ENCODE data around the gene MYEOV.

Gene MYEOV

GRCh38 chr11:69310934-69311766 is 17.2 kb downstream of the MYEOV start:
- TF ChIP-seq, protein P1, sequence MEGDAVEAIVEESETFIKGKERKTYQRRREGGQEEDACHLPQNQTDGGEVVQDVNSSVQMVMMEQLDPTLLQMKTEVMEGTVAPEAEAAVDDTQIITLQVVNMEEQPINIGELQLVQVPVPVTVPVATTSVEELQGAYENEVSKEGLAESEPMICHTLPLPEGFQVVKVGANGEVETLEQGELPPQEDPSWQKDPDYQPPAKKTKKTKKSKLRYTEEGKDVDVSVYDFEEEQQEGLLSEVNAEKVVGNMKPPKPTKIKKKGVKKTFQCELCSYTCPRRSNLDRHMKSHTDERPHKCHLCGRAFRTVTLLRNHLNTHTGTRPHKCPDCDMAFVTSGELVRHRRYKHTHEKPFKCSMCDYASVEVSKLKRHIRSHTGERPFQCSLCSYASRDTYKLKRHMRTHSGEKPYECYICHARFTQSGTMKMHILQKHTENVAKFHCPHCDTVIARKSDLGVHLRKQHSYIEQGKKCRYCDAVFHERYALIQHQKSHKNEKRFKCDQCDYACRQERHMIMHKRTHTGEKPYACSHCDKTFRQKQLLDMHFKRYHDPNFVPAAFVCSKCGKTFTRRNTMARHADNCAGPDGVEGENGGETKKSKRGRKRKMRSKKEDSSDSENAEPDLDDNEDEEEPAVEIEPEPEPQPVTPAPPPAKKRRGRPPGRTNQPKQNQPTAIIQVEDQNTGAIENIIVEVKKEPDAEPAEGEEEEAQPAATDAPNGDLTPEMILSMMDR (IDR thresholded peaks at IDR 0.05; ENCODE audit: borderline replicate concordance, insufficient read depth, low read depth, low read length) = no peak
- no peak overlapping the region for H3K4me3 ChIP-seq (ENCODE audit: low read depth, low read length)

GRCh38 chr11:69311767-69312385 is 17.9 kb downstream of the MYEOV start:
- no peak overlapping the region for H3K4me3 ChIP-seq (ENCODE audit: low read depth, low read length)
- TF ChIP-seq, protein P1 (IDR thresholded peaks at IDR 0.05; ENCODE audit: borderline replicate concordance, insufficient read depth, low read depth, low read length) = no peak

GRCh38 chr11:69312453-69313404 is 18.8 kb downstream of the MYEOV start:
- TF ChIP-seq, protein P1 (IDR thresholded peaks at IDR 0.05; ENCODE audit: borderline replicate concordance, insufficient read depth, low read depth, low read length) = no peak

DNA sequence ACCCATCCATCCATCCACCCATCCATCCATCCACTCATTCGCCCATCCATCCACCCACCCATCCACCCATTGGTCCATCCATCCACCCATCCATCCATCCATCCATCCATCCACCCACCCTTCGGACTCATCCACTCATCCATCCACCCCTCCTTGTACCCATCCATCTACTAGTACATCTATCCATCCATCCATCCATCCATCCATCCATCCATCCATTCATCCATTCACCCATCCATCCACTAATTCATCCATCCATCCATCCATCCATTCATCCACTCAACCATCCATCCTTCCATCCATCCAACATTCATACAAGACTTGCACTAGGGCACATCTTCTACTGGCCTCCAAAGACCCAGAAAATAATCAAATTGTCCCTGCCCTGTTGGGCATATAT is 20.0 kb downstream of the MYEOV start:
- no peak overlapping the region for H3K4me3 ChIP-seq (ENCODE audit: low read depth, low read length)
- TF ChIP-seq, protein P1 (IDR thresholded peaks at IDR 0.05; ENCODE audit: borderline replicate concordance, insufficient read depth, low read depth, low read length) = no peak

More at GRCh38 chr11:69312453-69313404, 18.8 kb downstream of the MYEOV start:
- H3K4me3 ChIP-seq (ENCODE audit: low read depth, low read length) = no peak overlapping the region

GRCh38 chr11:69314555-69314954 is 20.6 kb downstream of the MYEOV start:
- TF ChIP-seq, protein P1 (IDR thresholded peaks at IDR 0.05; ENCODE audit: borderline replicate concordance, insufficient read depth, low read depth, low read length) = no peak
- no peak overlapping the region for H3K4me3 ChIP-seq (ENCODE audit: low read depth, low read length)

DNA sequence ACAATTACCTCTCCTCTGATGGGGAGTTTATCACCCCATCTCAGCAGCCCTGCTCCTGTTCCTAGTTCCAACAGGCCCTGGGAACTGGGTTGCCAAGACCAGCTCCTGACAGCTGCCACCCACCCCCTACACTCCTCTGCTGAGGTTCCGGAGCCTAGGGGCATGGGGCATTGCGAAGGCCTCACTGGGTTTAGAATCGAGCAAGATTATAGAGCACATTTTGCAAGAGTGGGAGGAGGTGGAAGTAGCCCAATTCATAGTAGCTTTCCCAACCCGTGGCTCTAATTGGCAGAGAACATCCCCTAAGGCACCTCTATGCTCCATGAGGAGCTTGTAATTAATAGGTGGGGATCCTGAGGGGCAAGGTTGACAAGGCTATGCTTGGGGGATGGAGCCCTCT is 23.0 kb downstream of the MYEOV start:
- H3K4me3 ChIP-seq (ENCODE audit: low read depth, low read length) = no peak overlapping the region
- TF ChIP-seq, protein P1 (IDR thresholded peaks at IDR 0.05; ENCODE audit: borderline replicate concordance, insufficient read depth, low read depth, low read length) = no peak

All from GM12875 (cell line).